NCI-H526 (cell line): ENCODE measurements around the gene ALG3.

ENCODE experiments used
- DNase-seq, 2 experiments: peaks; one replicate each; lab custom pipeline; 2025; lab: John Stamatoyannopoulos, UW

ALG3 gene

GRCh38 chr3:184196536-184196935 lies 52.2 kb downstream of the ALG3 start:
- no peak for DNase-seq

DNA sequence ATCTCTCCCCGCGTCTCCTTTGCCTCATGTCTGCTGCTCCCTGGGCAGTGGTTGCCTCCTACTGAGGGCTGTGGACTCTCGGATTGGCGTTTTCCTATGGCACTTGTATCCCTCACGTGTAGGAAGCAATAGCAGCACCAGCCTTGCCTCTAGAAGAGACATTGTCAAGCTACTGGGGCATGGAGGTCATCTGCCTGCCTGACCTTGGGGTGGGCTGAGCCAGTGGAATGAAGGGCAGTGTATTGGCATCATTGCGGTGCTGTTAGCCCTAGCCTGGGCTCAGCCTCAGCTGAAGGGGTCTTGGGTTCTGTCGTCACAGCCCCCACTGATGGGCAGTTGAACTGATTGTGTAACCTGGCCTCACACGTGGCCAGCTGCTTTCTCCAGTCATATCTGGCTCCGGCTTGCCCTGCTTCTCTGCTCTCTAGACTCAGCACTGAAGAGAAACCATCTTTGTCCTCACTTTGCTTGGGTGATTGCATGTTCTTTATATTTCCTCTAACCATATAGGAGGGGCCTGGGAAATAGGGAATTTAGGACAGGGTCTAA lies 54.7 kb downstream of the ALG3 start:
- DNase-seq, result no peak

DNA sequence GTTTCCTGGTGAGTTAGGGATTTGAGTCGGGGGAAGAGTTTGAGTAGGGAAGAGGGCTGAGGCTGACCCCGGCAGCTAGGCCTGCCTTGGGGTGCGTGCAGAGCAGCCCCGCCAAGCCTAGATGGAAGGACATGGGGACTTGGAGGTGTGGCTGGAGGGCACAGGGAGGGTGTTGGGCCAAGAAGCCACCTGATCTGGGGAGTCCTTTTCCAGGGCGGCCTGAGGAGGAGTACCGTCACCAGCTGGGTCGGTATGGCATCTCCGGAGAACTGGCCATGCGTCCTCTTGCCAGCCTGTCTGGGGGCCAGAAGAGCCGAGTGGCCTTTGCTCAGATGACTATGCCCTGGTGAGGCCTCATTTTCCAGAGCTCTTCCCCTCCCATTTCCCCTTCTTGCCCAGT lies 55.9 kb downstream of the ALG3 start:
- DNase-seq, result no peak
